Activated T-cell treated with anti-CD3 and anti-CD28 coated beads for 48 hours (primary cell): ENCODE measurements around the gene NUP50.

Experiments
- DNase-seq: peaks from one replicate; pipeline ENCODE4 v3.0.0-alpha.2; 2020; ENCODE audit warnings: low read depth

The NUP50 gene

GRCh38 chr22:45208993-45209838 is 45.5 kb downstream of the NUP50 start:
- peak; percentile 41 for DNase-seq

- no peak for DNase-seq
These were observed 46.4 kb downstream of the NUP50 start for GRCh38 chr22:45210174-45210573.

- DNase-seq, result no peak
These were observed 46.9 kb downstream of the NUP50 start for GRCh38 chr22:45210577-45210976.

GRCh38 chr22:45210991-45211390 is 47.3 kb downstream of the NUP50 start:
- no peak for DNase-seq

GRCh38 chr22:45211435-45211834 is 47.7 kb downstream of the NUP50 start:
- DNase-seq, result no peak

- DNase-seq, result no peak
These were observed 48.1 kb downstream of the NUP50 start for GRCh38 chr22:45211848-45212247.

GRCh38 chr22:45212306-45212709 is 48.6 kb downstream of the NUP50 start:
- no peak for DNase-seq

- DNase-seq, result no peak
These were observed 49.4 kb downstream of the NUP50 start for GRCh38 chr22:45212992-45213751.

GRCh38 chr22:45216133-45217003 is 52.6 kb downstream of the NUP50 start:
- no peak for DNase-seq

- DNase-seq, result no peak
These were observed 53.6 kb downstream of the NUP50 start for GRCh38 chr22:45217345-45217744.

GRCh38 chr22:45217806-45218205 is 54.1 kb downstream of the NUP50 start:
- no peak for DNase-seq

GRCh38 chr22:45218976-45219375 is 55.3 kb downstream of the NUP50 start:
- peak; percentile 33 for DNase-seq

- DNase-seq, result no peak
These were observed 57.5 kb downstream of the NUP50 start for GRCh38 chr22:45221201-45221600.

- no peak for DNase-seq
These were observed 59.8 kb downstream of the NUP50 start for GRCh38 chr22:45223304-45224117.

- DNase-seq, result no peak
These were observed 60.6 kb downstream of the NUP50 start for GRCh38 chr22:45224331-45224730.

- no peak for DNase-seq
These were observed 61.4 kb downstream of the NUP50 start for GRCh38 chr22:45224988-45225731.

- DNase-seq, result no peak
These were observed 62.2 kb downstream of the NUP50 start for GRCh38 chr22:45225732-45226502.

- DNase-seq, result no peak
These were observed 62.9 kb downstream of the NUP50 start for GRCh38 chr22:45226503-45227186.

- no peak for DNase-seq
These were observed 64.1 kb downstream of the NUP50 start for GRCh38 chr22:45227645-45228400.
